GM12878 (cell line): Measurements from ENCODE around the gene SLC13A3. TPM values are rescaled to one million over a fixed set of nuclear protein-coding genes. Genes with fewer than 3 reads are reported as not detected.

Experiments used
- ATAC-seq: fragments of 200-7000 bp; cut with Tn5 transposase; 3 replicates; pipeline ENCODE4 v1.9.1; 2020; ENCODE audit warnings: mild to moderate bottlenecking, moderate library complexity
- BruUV-seq: library from RNA; stranded (reverse); fragments of 400-500 nt; replicated peaks from 2 replicates; lab custom pipeline; 2021; lab: Mats Ljungman, UMichigan
- CTCF ChIA-PET: fragments of 300-600 bp; sonication (Branson Sonifier 250); formaldehyde crosslinking; extraction: SDS; loops from one replicate; lab custom pipeline; 2021; ENCODE audit warnings: inconsistent platforms; lab: Yijun Ruan, JAX
- POLR2A ChIA-PET: fragments of 350-600 bp; formaldehyde crosslinking; extraction: SDS; loops from one replicate; lab custom pipeline; 2021; ENCODE audit warnings: inconsistent platforms; lab: Charles Lee
- RAD21 ChIA-PET: fragments of 300-600 bp; sonication (Branson Sonifier 250); formaldehyde crosslinking; loops from one replicate; lab custom pipeline; 2023; ENCODE audit warnings: antibody characterized with exemption; ENCODE audit not compliant: unreplicated experiment; lab: Charles Lee
- SMC1A ChIA-PET: fragments of 300-600 bp; sonication (Branson Sonifier 250); formaldehyde crosslinking; loops from one replicate; lab custom pipeline; 2023; ENCODE audit not compliant: unreplicated experiment, uncharacterized antibody; lab: Charles Lee
- DNase-seq: peaks from one replicate; pipeline ENCODE4 v3.0.0-alpha.2; 2011; ENCODE audit warnings: low read depth, low spot score
- FAIRE-seq: peaks from 3 replicates; lab custom pipeline; 2011; peaks lifted over from hg19 to GRCh38; lab: Jason Lieb, UNC
- H2AFZ ChIP-seq: 2 replicates; pipeline ENCODE4 v1.6.0; 2011; ENCODE audit warnings: low read depth, low read length, control low read depth; ENCODE audit not compliant: control insufficient read depth
- H3K27ac ChIP-seq: 2 replicates; pipeline ENCODE4 v1.5.1; 2011; ENCODE audit warnings: control low read depth; ENCODE audit not compliant: control insufficient read depth, insufficient read depth
- H3K27me3 ChIP-seq, 2 experiments: replicated peaks in 1 of 2; 2 replicates each; pipeline versions ENCODE4 v1.6.0 to v1.6.1; 2011; ENCODE audit warnings: low read length in 1 of 2; ENCODE audit not compliant: control insufficient read depth in 2 of 2, insufficient read depth in 2 of 2
- H3K36me3 ChIP-seq, 2 experiments: 2 replicates each; pipeline ENCODE4 v1.5.1; 2011; ENCODE audit warnings: low read length in 1 of 2; ENCODE audit not compliant: control insufficient read depth in 2 of 2, insufficient read depth in 2 of 2
- H3K4me1 ChIP-seq: 2 replicates; pipeline ENCODE4 v1.6.1; 2011; ENCODE audit warnings: mild to moderate bottlenecking, low read length, moderate library complexity, mixed read lengths; ENCODE audit not compliant: control insufficient read depth, insufficient read depth
- H3K4me2 ChIP-seq: 2 replicates; pipeline ENCODE4 v1.6.0; 2011; ENCODE audit warnings: control low read depth; ENCODE audit not compliant: control insufficient read depth, insufficient read depth
- H3K4me3 ChIP-seq: fragments of 200-600 bp; sonication (generic); 2 replicates; pipeline ENCODE4 v1.5.1; 2016
- H3K79me2 ChIP-seq: 2 replicates; pipeline ENCODE4 v1.6.0; 2011; ENCODE audit warnings: low read length; ENCODE audit not compliant: control insufficient read depth, insufficient read depth
- H3K9ac ChIP-seq: 2 replicates; pipeline ENCODE4 v1.8.0; 2011; ENCODE audit warnings: low read length, control low read depth, mixed read lengths; ENCODE audit not compliant: control insufficient read depth, insufficient read depth
- H3K9me3 ChIP-seq: replicated peaks from 3 replicates; pipeline ENCODE4 v1.5.1; 2011; ENCODE audit warnings: mild to moderate bottlenecking, low read length; ENCODE audit not compliant: control insufficient read depth, insufficient read depth
- H4K20me1 ChIP-seq: 2 replicates; pipeline ENCODE4 v1.6.0; 2011; ENCODE audit not compliant: control insufficient read depth, insufficient read depth
- BRCA1 ChIP-seq: IDR thresholded peaks from 2 replicates; pipeline ENCODE4 v1.6.1; 2011; ENCODE audit warnings: low read depth, low read length, improper control_type of control experiment
- CBX3 ChIP-seq: fragments of 200-600 bp; sonication (generic); IDR thresholded peaks from 2 replicates; pipeline ENCODE4 v1.6.1; 2016; ENCODE audit warnings: low read depth, borderline replicate concordance
- FOXM1 ChIP-seq: IDR thresholded peaks from 2 replicates; pipeline ENCODE4 v1.6.1; 2012; ENCODE audit warnings: low read depth, mild to moderate bottlenecking, inconsistent platforms, low read length, moderate library complexity
- KAT2A ChIP-seq: conservative IDR thresholded peaks from 2 replicates; pipeline ENCODE4 v1.6.1; 2011; ENCODE audit warnings: low read depth, low read length; ENCODE audit not compliant: control insufficient read depth
- MTA2 ChIP-seq: fragments of 450-650 bp; IDR thresholded peaks from 2 replicates; pipeline ENCODE4 v1.6.1; 2016; ENCODE audit warnings: low read depth, mild to moderate bottlenecking, moderate library complexity
- MTA3 ChIP-seq: IDR thresholded peaks from 2 replicates; pipeline ENCODE4 v1.6.1; 2012; ENCODE audit warnings: low read length, inconsistent platforms, borderline replicate concordance
- PML ChIP-seq: IDR thresholded peaks from 2 replicates; pipeline ENCODE4 v1.6.1; 2012; ENCODE audit warnings: low read length, inconsistent platforms
- POLR2AphosphoS2 ChIP-seq: IDR thresholded peaks from 2 replicates; pipeline ENCODE4 v1.6.1; 2011; ENCODE audit warnings: low read depth, mild to moderate bottlenecking, low read length, improper control_type of control experiment, moderate library complexity
- SMAD1 ChIP-seq: fragments of 450-650 bp; IDR thresholded peaks from 2 replicates; pipeline ENCODE4 v1.6.1; 2018; ENCODE audit warnings: mild to moderate bottlenecking, low read depth; ENCODE audit not compliant: partially characterized antibody
- SPI1 ChIP-seq: IDR thresholded peaks from 2 replicates; pipeline ENCODE4 v1.6.1; 2011; ENCODE audit warnings: low read depth, mild to moderate bottlenecking, low read length, moderate library complexity, borderline replicate concordance; ENCODE audit not compliant: insufficient read depth
- SREBF1 ChIP-seq: IDR thresholded peaks from 2 replicates; pipeline ENCODE4 v1.6.1; 2012; ENCODE audit warnings: mild to moderate bottlenecking, low read length
- TARDBP ChIP-seq: IDR thresholded peaks from 2 replicates; pipeline ENCODE4 v1.6.1; 2016; ENCODE audit warnings: borderline replicate concordance
- in situ Hi-C: fragments of 300-500 bp; cut with MboI; formaldehyde crosslinking; loops from 9 replicates; pipeline ENCODE4 v1.14.3; 2018; ENCODE audit warnings: mixed read lengths
- intact Hi-C: fragments of 100-400 bp; cut with micrococcal nuclease; formaldehyde crosslinking; loops from one replicate; pipeline ENCODE4 v1.14.2; 2022; ENCODE audit not compliant: unreplicated experiment
- polyA plus RNA-seq, 11 experiments: library from polyadenylated mRNA; depleted of rRNA in 4 of 11; unstranded in 6 of 11; stranded (reverse) in 5 of 11; fragments of >200 nt; fragmentation: Nextera tagmentation in 4 of 11; fragmentation: Illumina TruSeq in 1 of 11; extraction: Ambion mirVana in 4 of 11; extraction: Trizol in 1 of 11; gene quantifications; 1 replicate in 1 of 11; 2 replicates in 10 of 11; pipeline versions ENCODE4 v1.2.1 to v1.2.3, GENCODE V29; 2011 to 2016; ENCODE audit warnings: inconsistent platforms in 2 of 11, missing spikeins in 2 of 11, low read depth in 1 of 11
- total RNA-seq, 4 experiments: library from RNA; depleted of rRNA in 3 of 4; stranded (reverse); fragments of >200 nt in 3 of 4; fragmentation: Illumina TruSeq in 1 of 4; extraction: Trizol in 1 of 4; gene quantifications; 2 replicates each; pipeline versions ENCODE4 v1.2.1 to v1.2.3, GENCODE V29; 2013 to 2021
- TF ChIP-seq, protein P1 (sequence below): IDR thresholded peaks from 2 replicates; pipeline ENCODE4 v1.6.1; 2012; ENCODE audit warnings: mild to moderate bottlenecking, low read depth, low read length
- TF ChIP-seq, protein P2 (sequence below): IDR thresholded peaks from 2 replicates; pipeline ENCODE4 v1.6.1; 2011; ENCODE audit warnings: mild to moderate bottlenecking, low read depth, low read length, moderate library complexity; ENCODE audit not compliant: insufficient replicate concordance

Gene SLC13A3
- total and polyA plus RNA-seq, 10 of the 15 experiments (the other 5 are each of a cell fraction or from before 2014, with no cell fraction given), result 0.03 to 0.76 (median 0.07) TPM; not detected in 4

DNA sequence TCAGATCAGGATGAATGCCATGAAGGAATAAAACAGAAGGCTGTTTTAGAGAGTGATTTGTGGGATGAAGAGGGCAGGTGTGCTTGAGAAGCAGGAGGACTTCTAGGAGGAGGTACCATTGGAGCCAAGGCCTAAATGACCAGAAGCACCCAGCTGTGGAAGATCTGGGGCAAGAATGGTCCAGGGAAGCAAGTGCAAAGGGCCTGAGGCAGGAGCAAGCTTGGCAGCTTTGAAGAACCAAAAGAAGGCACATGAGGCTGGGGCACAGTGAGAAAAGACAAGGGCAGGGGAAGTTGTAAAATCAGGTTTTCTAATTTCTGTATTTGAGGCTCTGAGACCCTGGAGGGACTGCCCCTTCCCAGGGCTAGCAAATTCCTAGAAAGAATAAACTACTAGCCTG lies 9.8 kb downstream of the SLC13A3 start:
- no TSS peak for BruUV-seq
- DNase-seq (no peak), ATAC-seq (no peak), FAIRE-seq (no peak)
- Histone ChIP-seq H2AFZ (no peak overlapping the region), H3K27ac (no peak overlapping the region), H4K20me1 (no peaks in the 10 kb centered on the region), H3K4me3 (no peak overlapping the region), H3K36me3 (no peaks in the 10 kb centered on the region), H3K9me3 (no peaks in the 10 kb centered on the region), H3K79me2 (no peaks in the 10 kb centered on the region), H3K4me2 (no peak overlapping the region), H3K27me3 (peaks cover 0 to 2% of the 10 kb centered on the region in 2 experiments; a peak in 2 of 4 replicates), H3K9ac (no peak overlapping the region), H3K4me1 (no peaks in the 10 kb centered on the region)
- SMC1A ChIA-PET, result no interaction called here
- CTCF ChIA-PET, result interaction anchor here (0.6 kb wide), 1 partner anchor 445 kb away, joined by 3 read pairs; no protein-coding TSS in a partner anchor
- TF ChIP-seq TARDBP, result no peak
- TF ChIP-seq BRCA1, result no peak
- TF ChIP-seq KAT2A, result no peak
- no peak for TF ChIP-seq MTA3
- no peak for TF ChIP-seq CBX3
- no peak for TF ChIP-seq POLR2AphosphoS2
- TF ChIP-seq MTA2, result no peak
- no peak for TF ChIP-seq SREBF1
- TF ChIP-seq SPI1, result no peak
- TF ChIP-seq FOXM1, result no peak
- TF ChIP-seq, protein P1, sequence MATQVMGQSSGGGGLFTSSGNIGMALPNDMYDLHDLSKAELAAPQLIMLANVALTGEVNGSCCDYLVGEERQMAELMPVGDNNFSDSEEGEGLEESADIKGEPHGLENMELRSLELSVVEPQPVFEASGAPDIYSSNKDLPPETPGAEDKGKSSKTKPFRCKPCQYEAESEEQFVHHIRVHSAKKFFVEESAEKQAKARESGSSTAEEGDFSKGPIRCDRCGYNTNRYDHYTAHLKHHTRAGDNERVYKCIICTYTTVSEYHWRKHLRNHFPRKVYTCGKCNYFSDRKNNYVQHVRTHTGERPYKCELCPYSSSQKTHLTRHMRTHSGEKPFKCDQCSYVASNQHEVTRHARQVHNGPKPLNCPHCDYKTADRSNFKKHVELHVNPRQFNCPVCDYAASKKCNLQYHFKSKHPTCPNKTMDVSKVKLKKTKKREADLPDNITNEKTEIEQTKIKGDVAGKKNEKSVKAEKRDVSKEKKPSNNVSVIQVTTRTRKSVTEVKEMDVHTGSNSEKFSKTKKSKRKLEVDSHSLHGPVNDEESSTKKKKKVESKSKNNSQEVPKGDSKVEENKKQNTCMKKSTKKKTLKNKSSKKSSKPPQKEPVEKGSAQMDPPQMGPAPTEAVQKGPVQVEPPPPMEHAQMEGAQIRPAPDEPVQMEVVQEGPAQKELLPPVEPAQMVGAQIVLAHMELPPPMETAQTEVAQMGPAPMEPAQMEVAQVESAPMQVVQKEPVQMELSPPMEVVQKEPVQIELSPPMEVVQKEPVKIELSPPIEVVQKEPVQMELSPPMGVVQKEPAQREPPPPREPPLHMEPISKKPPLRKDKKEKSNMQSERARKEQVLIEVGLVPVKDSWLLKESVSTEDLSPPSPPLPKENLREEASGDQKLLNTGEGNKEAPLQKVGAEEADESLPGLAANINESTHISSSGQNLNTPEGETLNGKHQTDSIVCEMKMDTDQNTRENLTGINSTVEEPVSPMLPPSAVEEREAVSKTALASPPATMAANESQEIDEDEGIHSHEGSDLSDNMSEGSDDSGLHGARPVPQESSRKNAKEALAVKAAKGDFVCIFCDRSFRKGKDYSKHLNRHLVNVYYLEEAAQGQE, result no peak
- TF ChIP-seq, protein P2, sequence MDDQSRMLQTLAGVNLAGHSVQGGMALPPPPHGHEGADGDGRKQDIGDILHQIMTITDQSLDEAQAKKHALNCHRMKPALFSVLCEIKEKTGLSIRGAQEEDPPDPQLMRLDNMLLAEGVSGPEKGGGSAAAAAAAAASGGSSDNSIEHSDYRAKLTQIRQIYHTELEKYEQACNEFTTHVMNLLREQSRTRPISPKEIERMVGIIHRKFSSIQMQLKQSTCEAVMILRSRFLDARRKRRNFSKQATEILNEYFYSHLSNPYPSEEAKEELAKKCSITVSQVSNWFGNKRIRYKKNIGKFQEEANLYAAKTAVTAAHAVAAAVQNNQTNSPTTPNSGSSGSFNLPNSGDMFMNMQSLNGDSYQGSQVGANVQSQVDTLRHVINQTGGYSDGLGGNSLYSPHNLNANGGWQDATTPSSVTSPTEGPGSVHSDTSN, result no peak
- no peak for TF ChIP-seq SMAD1
- TF ChIP-seq PML, result no peak
- in situ Hi-C loops, result no loop called here
- POLR2A ChIA-PET, result interaction anchor here (0.6 kb wide), 1 partner anchor 19 kb away, joined by 3 read pairs; no protein-coding TSS in a partner anchor
- RAD21 ChIA-PET, result no interaction called here
- intact Hi-C loops, result no loop called here
